WTC11 (cell line): ENCODE data around the gene NFIX. TPM values are rescaled to one million over a fixed set of nuclear protein-coding genes. Genes with fewer than 3 reads are reported as not detected.
A peak's percentile ranks its signal among the peaks of the same experiment; 100 is the strongest.

Experiments
- CBFB ChIP-seq: sonication (generic); formaldehyde crosslinking; IDR thresholded peaks from 2 replicates; pipeline ENCODE4 v1.8.1; 2022; ENCODE audit warnings: mild to moderate bottlenecking, low read depth, missing genetic modification reagents
- CDX4 ChIP-seq: fragments of 250-450 bp; sonication (Bioruptor Pico); IDR thresholded peaks from 2 replicates; pipeline ENCODE4 v1.9.0; 2021; ENCODE audit warnings: moderate library complexity, mild to moderate bottlenecking, inconsistent platforms, borderline replicate concordance
- CREM ChIP-seq: sonication (generic); formaldehyde crosslinking; IDR thresholded peaks from 2 replicates; pipeline ENCODE4 v1.8.1; 2022; ENCODE audit warnings: mild to moderate bottlenecking, missing genetic modification reagents, moderate library complexity
- E2F1 ChIP-seq: sonication (generic); formaldehyde crosslinking; IDR thresholded peaks from 2 replicates; pipeline ENCODE4 v1.8.0; 2022; ENCODE audit warnings: mild to moderate bottlenecking, missing genetic modification reagents
- E2F5 ChIP-seq: sonication (generic); formaldehyde crosslinking; IDR thresholded peaks from 2 replicates; pipeline ENCODE4 v1.8.1; 2022; ENCODE audit warnings: mild to moderate bottlenecking, moderate library complexity, missing genetic modification reagents
- ESRRA ChIP-seq: sonication (generic); formaldehyde crosslinking; IDR thresholded peaks from 2 replicates; pipeline ENCODE4 v1.8.1; 2022; ENCODE audit warnings: mild to moderate bottlenecking, missing genetic modification reagents, borderline replicate concordance
- GABPB1 ChIP-seq: sonication (generic); formaldehyde crosslinking; IDR thresholded peaks from 2 replicates; pipeline ENCODE4 v1.8.1; 2023; ENCODE audit warnings: mild to moderate bottlenecking, missing genetic modification reagents
- JAZF1 ChIP-seq: fragments of 250-450 bp; sonication (Bioruptor Pico); IDR thresholded peaks from 2 replicates; pipeline ENCODE4 v1.9.0; 2021; ENCODE audit warnings: moderate library complexity, mild to moderate bottlenecking, inconsistent platforms
- MLX ChIP-seq: sonication (generic); formaldehyde crosslinking; IDR thresholded peaks from 2 replicates; pipeline ENCODE4 v1.8.1; 2023; ENCODE audit warnings: mild to moderate bottlenecking, missing genetic modification reagents, moderate library complexity
- NFATC4 ChIP-seq: fragments of 250-450 bp; sonication (Bioruptor Pico); IDR thresholded peaks from 2 replicates; pipeline ENCODE4 v1.9.0; 2021; ENCODE audit warnings: mild to moderate bottlenecking
- NR2C2 ChIP-seq: sonication (generic); formaldehyde crosslinking; IDR thresholded peaks from 2 replicates; pipeline ENCODE4 v1.8.0; 2022; ENCODE audit warnings: mild to moderate bottlenecking, missing genetic modification reagents
- SMAD3 ChIP-seq: sonication (generic); formaldehyde crosslinking; IDR thresholded peaks from 2 replicates; pipeline ENCODE4 v1.8.0; 2022; ENCODE audit warnings: missing genetic modification reagents, mild to moderate bottlenecking, borderline replicate concordance
- TEAD4 ChIP-seq: sonication (generic); formaldehyde crosslinking; IDR thresholded peaks from 2 replicates; pipeline ENCODE4 v1.8.0; 2022; ENCODE audit warnings: mild to moderate bottlenecking, missing genetic modification reagents
- ZBTB21 ChIP-seq: sonication (generic); formaldehyde crosslinking; IDR thresholded peaks from 2 replicates; pipeline ENCODE4 v1.8.1; 2023; ENCODE audit warnings: mild to moderate bottlenecking, missing genetic modification reagents, borderline replicate concordance
- ZNF281 ChIP-seq: sonication (generic); formaldehyde crosslinking; IDR thresholded peaks from 2 replicates; pipeline ENCODE4 v1.8.0; 2023; ENCODE audit warnings: mild to moderate bottlenecking, missing genetic modification reagents
- ZNF317 ChIP-seq: sonication (generic); formaldehyde crosslinking; IDR thresholded peaks from 2 replicates; pipeline ENCODE4 v1.8.1; 2023; ENCODE audit warnings: low read depth, mild to moderate bottlenecking, moderate library complexity, missing genetic modification reagents, borderline replicate concordance
- ZNF671 ChIP-seq: fragments of 250-450 bp; sonication (Bioruptor Pico); IDR thresholded peaks from 2 replicates; pipeline ENCODE4 v1.8.0; 2021; ENCODE audit warnings: mild to moderate bottlenecking
- total RNA-seq: library from RNA; stranded (reverse); gene quantifications from 3 replicates; pipeline ENCODE4 v1.2.3, GENCODE V29; 2021
- TF ChIP-seq, protein P1 (sequence below): sonication (generic); formaldehyde crosslinking; IDR thresholded peaks from 2 replicates; pipeline ENCODE4 v1.8.0; 2023; ENCODE audit warnings: missing genetic modification reagents, mild to moderate bottlenecking, borderline replicate concordance
- TF ChIP-seq, protein P2 (sequence below): sonication (generic); formaldehyde crosslinking; IDR thresholded peaks from 2 replicates; pipeline ENCODE4 v1.8.1; 2023; ENCODE audit warnings: mild to moderate bottlenecking, missing genetic modification reagents, borderline replicate concordance
- TF ChIP-seq, protein P3 (sequence below): fragments of 250-450 bp; sonication (Bioruptor Pico); IDR thresholded peaks from 2 replicates; pipeline ENCODE4 v1.9.0; 2021; ENCODE audit warnings: mild to moderate bottlenecking
- TF ChIP-seq, protein P4 (sequence below): sonication (generic); formaldehyde crosslinking; IDR thresholded peaks from 2 replicates; pipeline ENCODE4 v1.8.1; 2023; ENCODE audit warnings: mild to moderate bottlenecking, missing genetic modification reagents, moderate library complexity

The NFIX gene
- total RNA-seq, 1 experiment from 2014 or later, result 1.4 TPM

GRCh38 chr19:12956446-12957388 lies 38.6 kb upstream of the NFIX start, which contains the start of gene GADD45GIP1 (continued):
- TF ChIP-seq, protein P1, sequence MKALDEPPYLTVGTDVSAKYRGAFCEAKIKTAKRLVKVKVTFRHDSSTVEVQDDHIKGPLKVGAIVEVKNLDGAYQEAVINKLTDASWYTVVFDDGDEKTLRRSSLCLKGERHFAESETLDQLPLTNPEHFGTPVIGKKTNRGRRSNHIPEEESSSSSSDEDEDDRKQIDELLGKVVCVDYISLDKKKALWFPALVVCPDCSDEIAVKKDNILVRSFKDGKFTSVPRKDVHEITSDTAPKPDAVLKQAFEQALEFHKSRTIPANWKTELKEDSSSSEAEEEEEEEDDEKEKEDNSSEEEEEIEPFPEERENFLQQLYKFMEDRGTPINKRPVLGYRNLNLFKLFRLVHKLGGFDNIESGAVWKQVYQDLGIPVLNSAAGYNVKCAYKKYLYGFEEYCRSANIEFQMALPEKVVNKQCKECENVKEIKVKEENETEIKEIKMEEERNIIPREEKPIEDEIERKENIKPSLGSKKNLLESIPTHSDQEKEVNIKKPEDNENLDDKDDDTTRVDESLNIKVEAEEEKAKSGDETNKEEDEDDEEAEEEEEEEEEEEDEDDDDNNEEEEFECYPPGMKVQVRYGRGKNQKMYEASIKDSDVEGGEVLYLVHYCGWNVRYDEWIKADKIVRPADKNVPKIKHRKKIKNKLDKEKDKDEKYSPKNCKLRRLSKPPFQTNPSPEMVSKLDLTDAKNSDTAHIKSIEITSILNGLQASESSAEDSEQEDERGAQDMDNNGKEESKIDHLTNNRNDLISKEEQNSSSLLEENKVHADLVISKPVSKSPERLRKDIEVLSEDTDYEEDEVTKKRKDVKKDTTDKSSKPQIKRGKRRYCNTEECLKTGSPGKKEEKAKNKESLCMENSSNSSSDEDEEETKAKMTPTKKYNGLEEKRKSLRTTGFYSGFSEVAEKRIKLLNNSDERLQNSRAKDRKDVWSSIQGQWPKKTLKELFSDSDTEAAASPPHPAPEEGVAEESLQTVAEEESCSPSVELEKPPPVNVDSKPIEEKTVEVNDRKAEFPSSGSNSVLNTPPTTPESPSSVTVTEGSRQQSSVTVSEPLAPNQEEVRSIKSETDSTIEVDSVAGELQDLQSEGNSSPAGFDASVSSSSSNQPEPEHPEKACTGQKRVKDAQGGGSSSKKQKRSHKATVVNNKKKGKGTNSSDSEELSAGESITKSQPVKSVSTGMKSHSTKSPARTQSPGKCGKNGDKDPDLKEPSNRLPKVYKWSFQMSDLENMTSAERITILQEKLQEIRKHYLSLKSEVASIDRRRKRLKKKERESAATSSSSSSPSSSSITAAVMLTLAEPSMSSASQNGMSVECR (CRISPR knock-in tag), result no peak
- TF ChIP-seq CBFB (CRISPR knock-in tag) (no peak), ZNF281 (CRISPR knock-in tag) (no peak), ZBTB21 (CRISPR knock-in tag) (no peak), NR2C2 (CRISPR knock-in tag) (no peak), E2F5 (peak; percentile 77; the same call in 1 of the 2 replicates), ZNF671 (CRISPR knock-in tag) (no peak), ZNF317 (CRISPR knock-in tag) (no peak), E2F1 (CRISPR knock-in tag) (no peak), MLX (no peak), SMAD3 (CRISPR knock-in tag) (peak; percentile 27; the same call in 1 of the 2 replicates), GABPB1 (CRISPR knock-in tag) (peak; percentile 41; the same call in 1 of the 2 replicates), JAZF1 (CRISPR knock-in tag) (no peak), CREM (CRISPR knock-in tag) (peak; percentile 47; the same call in 1 of the 2 replicates), CDX4 (no peak), NFATC4 (CRISPR knock-in tag) (no peak), ESRRA (CRISPR knock-in tag) (0 out of 2 replicates have a peak, but pooled peaks have one; percentile 45), TEAD4 (CRISPR knock-in tag) (no peak)
- TF ChIP-seq, protein P2, sequence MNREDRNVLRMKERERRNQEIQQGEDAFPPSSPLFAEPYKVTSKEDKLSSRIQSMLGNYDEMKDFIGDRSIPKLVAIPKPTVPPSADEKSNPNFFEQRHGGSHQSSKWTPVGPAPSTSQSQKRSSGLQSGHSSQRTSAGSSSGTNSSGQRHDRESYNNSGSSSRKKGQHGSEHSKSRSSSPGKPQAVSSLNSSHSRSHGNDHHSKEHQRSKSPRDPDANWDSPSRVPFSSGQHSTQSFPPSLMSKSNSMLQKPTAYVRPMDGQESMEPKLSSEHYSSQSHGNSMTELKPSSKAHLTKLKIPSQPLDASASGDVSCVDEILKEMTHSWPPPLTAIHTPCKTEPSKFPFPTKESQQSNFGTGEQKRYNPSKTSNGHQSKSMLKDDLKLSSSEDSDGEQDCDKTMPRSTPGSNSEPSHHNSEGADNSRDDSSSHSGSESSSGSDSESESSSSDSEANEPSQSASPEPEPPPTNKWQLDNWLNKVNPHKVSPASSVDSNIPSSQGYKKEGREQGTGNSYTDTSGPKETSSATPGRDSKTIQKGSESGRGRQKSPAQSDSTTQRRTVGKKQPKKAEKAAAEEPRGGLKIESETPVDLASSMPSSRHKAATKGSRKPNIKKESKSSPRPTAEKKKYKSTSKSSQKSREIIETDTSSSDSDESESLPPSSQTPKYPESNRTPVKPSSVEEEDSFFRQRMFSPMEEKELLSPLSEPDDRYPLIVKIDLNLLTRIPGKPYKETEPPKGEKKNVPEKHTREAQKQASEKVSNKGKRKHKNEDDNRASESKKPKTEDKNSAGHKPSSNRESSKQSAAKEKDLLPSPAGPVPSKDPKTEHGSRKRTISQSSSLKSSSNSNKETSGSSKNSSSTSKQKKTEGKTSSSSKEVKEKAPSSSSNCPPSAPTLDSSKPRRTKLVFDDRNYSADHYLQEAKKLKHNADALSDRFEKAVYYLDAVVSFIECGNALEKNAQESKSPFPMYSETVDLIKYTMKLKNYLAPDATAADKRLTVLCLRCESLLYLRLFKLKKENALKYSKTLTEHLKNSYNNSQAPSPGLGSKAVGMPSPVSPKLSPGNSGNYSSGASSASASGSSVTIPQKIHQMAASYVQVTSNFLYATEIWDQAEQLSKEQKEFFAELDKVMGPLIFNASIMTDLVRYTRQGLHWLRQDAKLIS (CRISPR knock-in tag), result no peak
- TF ChIP-seq, protein P3, sequence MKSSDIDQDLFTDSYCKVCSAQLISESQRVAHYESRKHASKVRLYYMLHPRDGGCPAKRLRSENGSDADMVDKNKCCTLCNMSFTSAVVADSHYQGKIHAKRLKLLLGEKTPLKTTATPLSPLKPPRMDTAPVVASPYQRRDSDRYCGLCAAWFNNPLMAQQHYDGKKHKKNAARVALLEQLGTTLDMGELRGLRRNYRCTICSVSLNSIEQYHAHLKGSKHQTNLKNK (CRISPR knock-in tag), result no peak
- TF ChIP-seq, protein P4, sequence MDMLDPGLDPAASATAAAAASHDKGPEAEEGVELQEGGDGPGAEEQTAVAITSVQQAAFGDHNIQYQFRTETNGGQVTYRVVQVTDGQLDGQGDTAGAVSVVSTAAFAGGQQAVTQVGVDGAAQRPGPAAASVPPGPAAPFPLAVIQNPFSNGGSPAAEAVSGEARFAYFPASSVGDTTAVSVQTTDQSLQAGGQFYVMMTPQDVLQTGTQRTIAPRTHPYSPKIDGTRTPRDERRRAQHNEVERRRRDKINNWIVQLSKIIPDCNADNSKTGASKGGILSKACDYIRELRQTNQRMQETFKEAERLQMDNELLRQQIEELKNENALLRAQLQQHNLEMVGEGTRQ (CRISPR knock-in tag), result peak; percentile 38; the same call in 1 of the 2 replicates
